Inflammatory macrophage treated with lipopolysaccharide for 1 hour (primary cell): ENCODE results near the gene PODXL.
"Not testable (repeated sequence)": the region's sequence is repeated elsewhere in the genome, so short reads cannot be mapped to it uniquely, and the experiment has no call there.

Source experiments
- DNase-seq, 2 donors: peaks; one replicate each; pipeline ENCODE4 v3.0.0-alpha.2; 2020 to 2022

The PODXL gene

DNA sequence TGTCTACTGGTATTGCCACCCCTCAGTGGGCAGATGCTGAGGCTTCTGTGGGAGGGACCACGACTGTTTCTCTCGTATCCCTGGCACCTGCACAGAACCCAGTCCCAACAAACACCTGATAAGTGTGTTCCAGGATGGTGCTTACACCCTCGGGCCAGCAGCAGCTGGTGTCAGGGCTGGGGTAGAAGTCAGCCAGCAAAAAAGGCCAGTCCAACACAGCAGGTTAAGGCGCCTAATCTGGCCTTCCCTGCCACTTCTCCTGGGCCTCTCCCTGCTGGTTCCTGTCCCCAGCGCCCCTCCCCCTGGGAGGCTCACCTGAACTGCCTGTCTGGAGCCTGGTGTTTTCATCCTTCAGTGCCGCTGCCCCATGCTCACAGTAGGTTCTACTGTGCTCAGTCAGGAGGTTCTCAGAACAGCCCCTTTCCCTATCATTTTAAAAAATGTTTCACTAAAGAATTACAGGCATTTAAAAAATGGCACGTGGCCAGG, 20.0 kb downstream of the PODXL start:
- no peak for DNase-seq

DNA sequence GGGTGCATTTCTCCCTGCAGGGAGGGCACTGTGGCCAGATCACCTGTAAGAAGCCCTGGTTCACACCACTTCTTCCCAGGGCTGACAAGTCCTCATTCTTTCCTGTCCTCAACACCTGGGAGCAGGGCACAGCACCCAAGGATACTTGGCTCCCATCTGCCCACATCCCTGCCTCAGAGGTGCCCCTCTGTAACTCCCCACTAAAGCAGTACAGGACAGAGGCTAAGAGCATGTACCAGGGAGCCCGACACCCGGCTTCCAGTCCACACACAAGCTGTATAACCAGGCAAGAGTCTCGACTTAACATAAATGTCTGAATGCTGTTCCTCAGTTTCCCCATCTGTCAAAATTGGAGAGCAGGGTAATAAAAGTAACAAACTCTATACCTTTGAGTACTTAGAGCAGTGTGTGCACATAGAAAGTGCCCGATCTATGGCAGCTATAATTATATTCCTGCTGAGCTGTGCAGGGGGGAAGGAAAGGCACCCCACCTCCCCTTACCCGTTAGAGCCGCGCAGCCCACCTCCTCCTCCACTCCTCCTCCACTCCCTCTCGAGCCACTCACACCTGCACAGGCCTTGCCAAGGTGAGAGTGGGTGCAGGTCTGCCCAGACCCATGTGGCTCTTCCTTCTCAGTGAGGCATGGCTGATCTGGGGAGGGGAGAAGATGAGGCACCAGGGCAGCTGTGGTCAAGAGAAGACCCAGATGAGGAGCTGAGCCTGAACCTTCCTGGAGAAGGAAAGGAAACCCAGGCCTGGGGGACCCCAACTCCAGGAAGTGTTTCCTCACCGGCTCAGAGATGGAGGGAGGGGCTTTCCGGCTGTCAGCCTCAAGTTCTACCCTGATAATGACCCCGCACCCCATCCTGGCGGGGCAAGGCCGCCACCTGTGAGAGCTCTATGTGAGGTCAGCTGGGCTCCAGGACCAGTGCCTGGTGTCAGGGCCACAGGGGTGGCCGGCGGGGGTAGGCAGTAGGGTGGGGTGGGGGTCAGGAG, 22.6 kb downstream of the PODXL start:
- DNase-seq: no peak

GRCh38 chr7:131533151-131533559, 23.3 kb downstream of the PODXL start:
- DNase-seq: no peak

GRCh38 chr7:131532570-131533091, 23.8 kb downstream of the PODXL start:
- DNase-seq: no peak

- DNase-seq: no peak
Observed at GRCh38 chr7:131530137-131530536, 26.3 kb downstream of the PODXL start.

DNA sequence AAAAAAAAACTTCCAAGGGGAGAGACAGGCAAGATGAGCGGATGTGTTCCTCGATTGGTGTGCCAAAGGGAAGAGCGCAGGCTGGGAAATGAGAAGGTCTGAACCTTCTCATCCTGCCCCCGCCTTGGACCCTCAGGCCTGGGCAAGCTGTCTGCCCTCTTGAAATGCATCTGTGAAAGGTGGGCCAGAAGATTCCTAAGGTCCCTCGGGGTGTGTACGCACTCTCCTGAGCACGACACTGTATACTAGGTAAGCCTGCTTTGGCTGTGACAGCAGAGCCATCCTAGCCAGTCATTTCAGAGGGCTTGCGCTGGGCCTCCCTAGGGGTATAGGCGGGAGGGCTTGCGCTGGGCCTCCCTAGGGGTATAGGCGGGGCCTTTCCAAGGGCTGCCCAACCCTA, 26.8 kb downstream of the PODXL start:
- no peak for DNase-seq

DNA sequence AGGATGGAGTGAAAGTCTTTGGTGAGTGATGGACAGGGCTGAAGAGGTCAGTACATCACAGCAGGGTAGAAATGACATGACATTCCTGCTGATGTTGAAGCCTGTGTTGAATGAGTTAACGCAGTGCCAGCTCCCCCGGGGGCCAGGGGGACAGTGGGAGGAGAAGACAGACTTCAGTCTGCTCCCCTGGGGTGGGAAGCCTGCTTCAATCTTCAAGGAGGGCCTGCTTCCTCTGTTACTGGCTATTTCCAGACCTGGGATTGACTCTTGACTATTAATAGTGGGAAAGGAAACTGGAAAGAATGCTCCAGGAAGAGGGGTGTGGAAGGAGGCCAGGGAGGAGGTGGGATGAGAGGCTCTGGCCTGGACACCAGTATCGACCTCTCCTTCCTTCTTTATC, 27.2 kb downstream of the PODXL start:
- no peak for DNase-seq

GRCh38 chr7:131527456-131527855, 29.0 kb downstream of the PODXL start:
- peak; percentile 20 to 22 for DNase-seq

GRCh38 chr7:131525820-131526219, 30.6 kb downstream of the PODXL start:
- no peak for DNase-seq

- DNase-seq: no peak
Observed at GRCh38 chr7:131524703-131525102, 31.7 kb downstream of the PODXL start.

GRCh38 chr7:131524115-131524514, 32.3 kb downstream of the PODXL start:
- no peak for DNase-seq

- no peak for DNase-seq
Observed at GRCh38 chr7:131522325-131522930, 34.0 kb downstream of the PODXL start.

GRCh38 chr7:131521651-131522163, 34.7 kb downstream of the PODXL start:
- DNase-seq: no peak

DNA sequence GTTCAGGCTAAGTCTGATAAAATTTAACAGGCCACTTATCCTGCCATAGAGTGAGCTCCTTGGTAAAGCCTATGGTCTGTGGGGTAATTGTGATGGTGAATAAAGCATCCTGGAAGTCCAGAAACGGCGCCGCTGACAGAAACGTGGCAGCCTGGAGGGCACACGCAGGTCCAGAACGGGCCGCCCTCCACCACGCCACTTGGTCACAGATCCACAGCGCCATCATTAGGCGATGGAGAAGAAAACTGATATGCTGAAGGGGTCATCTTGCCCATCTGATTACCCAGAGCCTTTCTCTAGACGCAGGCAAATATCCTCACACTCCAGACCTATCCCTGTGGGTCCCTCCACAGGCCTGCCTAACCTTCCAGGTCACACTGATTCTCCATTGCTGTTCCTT, 37.8 kb downstream of the PODXL start:
- no peak for DNase-seq

DNA sequence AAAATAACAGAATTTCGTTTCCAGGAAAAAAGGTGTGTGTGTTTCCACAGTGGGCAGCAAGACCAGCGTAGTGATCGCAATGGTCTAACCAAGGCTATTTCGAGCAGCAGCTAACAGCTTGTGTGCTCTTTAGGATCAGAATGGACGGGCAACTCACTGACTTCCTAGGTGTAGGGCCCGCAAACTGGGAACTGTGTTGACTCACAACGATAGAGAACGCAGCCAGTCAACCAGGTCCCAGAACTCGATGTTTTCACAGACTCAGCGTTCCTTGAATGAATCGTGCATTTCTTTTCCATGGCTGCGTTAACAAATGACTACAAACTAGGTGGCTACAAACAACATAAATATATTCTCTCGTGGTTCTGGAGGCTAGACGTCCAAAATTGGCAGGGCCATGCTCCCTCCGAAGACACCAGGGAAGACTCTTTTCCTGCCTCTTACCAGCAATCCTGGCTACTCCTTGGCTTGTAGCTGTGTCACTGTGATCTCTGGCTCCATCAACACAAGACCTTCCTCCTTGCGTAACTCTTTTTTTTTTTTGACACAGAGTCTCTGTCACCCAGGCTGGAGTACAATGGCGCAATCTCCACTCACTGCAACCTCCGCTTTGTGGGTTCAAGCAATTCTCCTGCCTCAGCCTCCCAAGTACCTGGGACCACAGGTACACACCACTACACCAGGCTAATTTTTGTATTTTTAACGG, 39.1 kb downstream of the PODXL start:
- DNase-seq: no peak

- DNase-seq: not testable (repeated sequence)
Observed at GRCh38 chr7:131515471-131515870, 41.0 kb downstream of the PODXL start.

DNA sequence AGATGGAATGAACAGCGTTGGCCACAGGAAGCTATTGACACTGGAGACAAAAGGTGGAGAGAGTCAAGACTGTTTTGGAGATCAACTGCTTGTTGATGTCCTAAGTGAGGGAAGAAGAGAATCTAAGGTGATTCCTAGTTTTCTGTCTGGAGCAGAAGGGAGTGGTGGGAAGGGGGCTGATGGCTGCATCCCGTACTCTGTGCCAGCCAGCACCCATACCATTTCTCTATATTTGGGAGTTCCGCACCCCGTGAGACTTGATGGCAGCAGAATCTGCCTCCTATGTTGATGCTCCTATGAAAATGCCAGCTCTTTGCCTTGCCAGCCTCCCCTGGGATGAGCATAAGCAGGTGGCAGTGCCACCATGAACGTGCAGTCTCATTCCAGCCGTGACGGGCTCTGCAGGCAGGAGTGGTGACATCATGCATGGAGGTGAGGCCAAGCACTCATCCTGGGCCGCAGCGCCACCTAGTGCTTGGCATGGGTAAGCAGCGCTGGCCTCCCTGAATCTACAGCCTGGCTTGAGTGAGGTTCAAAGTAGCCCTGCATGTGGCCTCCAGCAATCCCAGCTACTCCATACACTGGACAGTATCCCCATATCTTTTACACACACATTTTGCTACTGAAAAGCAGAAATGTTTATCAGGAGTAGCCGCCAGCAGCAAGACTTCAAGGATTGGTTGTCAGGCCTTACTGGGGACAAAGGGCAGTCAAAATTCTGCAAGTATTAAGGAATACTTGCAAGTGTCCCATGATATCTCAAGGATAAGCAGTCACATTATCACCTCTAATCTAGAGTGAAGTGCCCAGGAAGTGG, 43.0 kb downstream of the PODXL start:
- DNase-seq: peak; percentile 65 to 84

- DNase-seq: no peak
Observed at GRCh38 chr7:131511774-131512535, 44.5 kb downstream of the PODXL start.

- DNase-seq: no peak
Observed at GRCh38 chr7:131511071-131511470, 45.4 kb downstream of the PODXL start.

- no peak for DNase-seq
Observed at GRCh38 chr7:131509781-131510180, 46.6 kb downstream of the PODXL start.
